Keratinocyte (primary cell): ENCODE results near the gene YPEL3.

Source experiments
- EZH2 ChIP-seq: IDR thresholded peaks from one replicate; pipeline ENCODE4 v1.6.1; 2012; ENCODE audit warnings: inconsistent platforms, mild to moderate bottlenecking, low read length, moderate library complexity
- TF ChIP-seq, protein P1 (sequence below), 3 experiments: IDR thresholded peaks in 1 of 3; conservative IDR thresholded peaks in 1 of 3; optimal IDR thresholded peaks in 1 of 3; 2 replicates in 2 of 3; 3 replicates in 1 of 3; pipeline versions ENCODE3 to v1.5.1; 2011; ENCODE audit warnings: low read length in 3 of 3, mild to moderate bottlenecking in 3 of 3, moderate library complexity in 2 of 3, control low read depth in 1 of 3, inconsistent platforms in 1 of 3; ENCODE audit not compliant: insufficient read depth in 2 of 3; ENCODE audit errors: extremely low read depth in 1 of 3

DNA sequence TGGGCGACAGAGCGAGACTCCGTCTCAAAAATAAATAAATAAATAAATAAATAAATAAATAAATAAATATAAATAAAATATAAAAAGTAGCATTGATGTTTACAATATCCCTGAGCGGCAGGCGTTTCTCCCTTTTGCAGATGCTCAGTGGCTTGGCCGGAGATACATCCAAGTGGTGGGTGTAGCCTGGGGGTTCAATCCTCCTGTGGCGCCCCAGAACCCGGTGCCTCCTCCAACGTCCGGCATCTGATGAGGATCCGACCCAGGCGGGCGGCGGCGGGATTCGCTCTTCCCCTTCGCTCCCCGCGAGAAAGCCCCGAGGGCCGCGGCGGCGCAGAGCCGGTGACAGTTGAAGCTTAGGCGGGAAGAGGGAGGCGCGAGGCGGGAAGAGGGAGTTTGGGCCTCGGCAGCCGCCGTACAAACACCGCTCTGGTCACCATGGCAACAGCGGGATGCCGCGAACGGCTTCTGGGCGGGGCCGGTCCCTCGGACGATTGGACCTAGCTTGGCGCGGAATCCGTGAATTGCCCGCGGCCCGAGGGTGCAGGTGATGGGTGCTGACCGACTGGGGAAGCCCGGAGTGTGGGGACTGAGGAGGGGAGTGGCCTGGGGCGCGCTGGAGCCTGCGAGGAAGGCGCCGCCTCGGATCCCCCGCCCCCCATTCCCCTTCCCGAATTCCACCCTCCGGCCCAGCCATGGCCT, 43.2 kb downstream of the YPEL3 start:
- TF ChIP-seq, protein P1, sequence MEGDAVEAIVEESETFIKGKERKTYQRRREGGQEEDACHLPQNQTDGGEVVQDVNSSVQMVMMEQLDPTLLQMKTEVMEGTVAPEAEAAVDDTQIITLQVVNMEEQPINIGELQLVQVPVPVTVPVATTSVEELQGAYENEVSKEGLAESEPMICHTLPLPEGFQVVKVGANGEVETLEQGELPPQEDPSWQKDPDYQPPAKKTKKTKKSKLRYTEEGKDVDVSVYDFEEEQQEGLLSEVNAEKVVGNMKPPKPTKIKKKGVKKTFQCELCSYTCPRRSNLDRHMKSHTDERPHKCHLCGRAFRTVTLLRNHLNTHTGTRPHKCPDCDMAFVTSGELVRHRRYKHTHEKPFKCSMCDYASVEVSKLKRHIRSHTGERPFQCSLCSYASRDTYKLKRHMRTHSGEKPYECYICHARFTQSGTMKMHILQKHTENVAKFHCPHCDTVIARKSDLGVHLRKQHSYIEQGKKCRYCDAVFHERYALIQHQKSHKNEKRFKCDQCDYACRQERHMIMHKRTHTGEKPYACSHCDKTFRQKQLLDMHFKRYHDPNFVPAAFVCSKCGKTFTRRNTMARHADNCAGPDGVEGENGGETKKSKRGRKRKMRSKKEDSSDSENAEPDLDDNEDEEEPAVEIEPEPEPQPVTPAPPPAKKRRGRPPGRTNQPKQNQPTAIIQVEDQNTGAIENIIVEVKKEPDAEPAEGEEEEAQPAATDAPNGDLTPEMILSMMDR (optimal IDR thresholded peaks at IDR 0.05 in 1 of 3, IDR thresholded peaks at IDR 0.05 in 1 of 3, conservative IDR thresholded peaks at IDR 0.05 in 1 of 3; ENCODE audit: extremely low read depth in 1 of 3, insufficient read depth in 2 of 3, low read length in 3 of 3) = no peak
- no peak for TF ChIP-seq EZH2
